ENCODE results near the gene TBC1D2B.

Gene TBC1D2B

DNA sequence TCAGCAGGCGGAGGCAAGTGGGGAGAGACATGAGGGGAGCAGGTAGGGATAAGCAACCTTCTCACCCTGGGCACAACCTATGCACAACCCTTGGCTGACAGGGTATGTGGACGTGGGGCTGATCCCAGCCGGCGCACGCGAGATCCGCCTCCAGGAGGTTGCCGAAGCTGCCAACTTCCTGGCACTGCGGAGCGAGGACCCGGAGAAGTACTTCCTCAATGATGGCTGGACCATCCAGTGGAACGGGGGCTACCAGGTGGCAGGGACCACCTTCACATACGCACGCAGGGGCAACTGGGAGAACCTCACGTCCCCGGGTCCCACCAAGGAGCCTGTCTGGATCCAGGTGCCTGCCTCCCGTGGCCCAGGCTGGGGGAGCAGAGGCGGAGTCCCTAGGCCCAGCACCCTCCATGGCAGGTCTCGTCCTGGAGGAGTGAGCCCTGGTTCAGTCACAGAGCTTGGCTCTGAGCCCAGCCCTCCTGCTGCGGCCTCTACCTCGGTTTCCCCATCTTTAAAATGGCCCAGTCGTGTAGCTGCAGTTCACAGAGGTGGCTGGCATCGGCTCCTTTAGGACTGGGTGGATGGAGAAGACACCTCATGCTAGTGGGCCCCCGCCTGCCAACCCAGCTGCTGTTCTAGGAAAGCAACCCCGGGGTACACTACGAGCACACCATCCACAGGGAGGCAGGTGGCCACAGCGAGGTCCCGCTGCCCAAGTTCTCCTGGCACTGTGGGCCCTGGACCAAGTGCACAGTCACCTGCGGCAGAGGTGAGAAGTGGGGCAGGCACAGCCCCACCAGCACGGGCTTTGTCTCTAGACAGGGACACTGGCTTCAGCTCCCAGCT, 96.0 kb downstream of the TBC1D2B start:
- no peak for TF ChIP-seq GATA3 (IDR thresholded peaks at IDR 0.05; ENCODE audit: low read depth, low read length)
- TF ChIP-seq GATA2 (IDR thresholded peaks at IDR 0.05; ENCODE audit: low read depth, low read length) = no peak

- TF ChIP-seq GATA2 (IDR thresholded peaks at IDR 0.05; ENCODE audit: low read depth, low read length) = no peak
- no peak for TF ChIP-seq GATA3 (IDR thresholded peaks at IDR 0.05; ENCODE audit: low read depth, low read length)
Observed at GRCh38 chr15:77980098-77980497, 97.4 kb downstream of the TBC1D2B start.

GRCh38 chr15:77975332-77976094, 102.0 kb downstream of the TBC1D2B start:
- no peak for TF ChIP-seq GATA3 (IDR thresholded peaks at IDR 0.05; ENCODE audit: low read depth, low read length)
- no peak for TF ChIP-seq GATA2 (IDR thresholded peaks at IDR 0.05; ENCODE audit: low read depth, low read length)

DNA sequence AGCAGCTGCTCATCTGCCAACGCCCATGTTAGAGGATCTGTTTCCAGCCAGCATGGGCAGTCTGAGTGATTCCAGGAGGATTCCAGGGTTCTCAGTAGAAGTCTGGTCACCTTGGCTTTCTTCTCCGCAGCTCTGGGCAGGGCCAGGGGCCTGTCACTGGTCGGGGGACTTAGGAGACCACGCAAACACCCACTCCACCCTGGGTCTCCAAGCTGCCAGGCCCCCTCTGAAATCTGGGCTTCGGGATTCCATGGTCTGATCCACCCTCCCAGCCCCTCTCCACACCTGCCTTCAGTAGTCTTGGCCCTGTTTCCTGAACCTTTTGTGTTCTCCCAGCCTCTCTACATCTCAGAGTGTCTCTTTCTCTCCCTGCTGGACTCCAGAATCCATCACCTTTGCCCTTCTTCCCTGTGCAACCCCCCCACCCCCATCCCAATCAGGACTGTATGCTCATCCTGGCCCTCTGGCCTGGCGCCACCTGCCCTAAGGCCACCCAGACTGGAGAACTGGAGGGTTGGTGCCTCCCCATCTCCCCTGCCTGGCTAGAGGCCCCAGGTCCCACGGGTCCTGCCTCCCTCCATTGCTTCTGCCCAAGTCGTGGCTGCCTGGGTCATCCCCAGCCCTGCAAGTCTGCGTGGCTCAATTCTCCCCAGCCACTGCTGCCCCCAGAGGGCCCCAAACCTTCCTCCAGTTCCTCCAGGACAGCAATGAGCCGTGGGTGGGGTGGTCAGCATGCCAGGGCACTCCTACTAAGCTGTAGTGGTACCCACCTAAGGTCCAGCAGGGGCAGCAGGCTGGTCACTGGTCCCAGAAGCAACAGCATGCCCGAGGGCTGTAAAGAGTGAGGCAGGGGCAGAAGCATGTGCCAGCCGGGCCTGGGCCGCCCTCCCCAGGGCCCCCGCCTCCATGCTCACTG, 102.8 kb downstream of the TBC1D2B start:
- TF ChIP-seq GATA3 (IDR thresholded peaks at IDR 0.05; ENCODE audit: low read depth, low read length) = no peak
- no peak for TF ChIP-seq GATA2 (IDR thresholded peaks at IDR 0.05; ENCODE audit: low read depth, low read length)

GRCh38 chr15:77974098-77974414, 103.5 kb downstream of the TBC1D2B start:
- no peak for TF ChIP-seq GATA2 (IDR thresholded peaks at IDR 0.05; ENCODE audit: low read depth, low read length)
- no peak for TF ChIP-seq GATA3 (IDR thresholded peaks at IDR 0.05; ENCODE audit: low read depth, low read length)

- TF ChIP-seq GATA3 (IDR thresholded peaks at IDR 0.05; ENCODE audit: low read depth, low read length) (no peak), GATA2 (IDR thresholded peaks at IDR 0.05; ENCODE audit: low read depth, low read length) (no peak)
Observed at GRCh38 chr15:77969055-77969454, 108.5 kb downstream of the TBC1D2B start.

DNA sequence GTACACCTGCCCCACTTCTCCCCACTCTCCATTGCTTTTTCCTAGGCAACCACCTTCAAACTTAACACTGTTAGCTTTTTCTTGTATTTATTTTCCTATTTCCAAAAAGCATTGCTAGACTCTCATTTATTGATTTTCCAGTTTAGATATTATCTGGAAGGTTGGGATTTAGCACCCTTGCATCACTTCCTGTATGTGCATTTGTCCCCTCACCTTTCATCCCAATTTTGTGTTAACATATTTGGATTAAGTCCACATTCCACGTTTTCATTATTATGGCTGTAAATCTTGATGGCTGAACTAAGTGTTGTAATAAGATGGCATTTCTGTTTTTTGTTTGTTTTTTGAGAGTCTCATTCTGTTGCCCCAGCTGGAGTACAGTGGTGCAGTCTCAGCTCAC, 109.7 kb downstream of the TBC1D2B start:
- TF ChIP-seq GATA3 (IDR thresholded peaks at IDR 0.05; ENCODE audit: low read depth, low read length) (no peak), GATA2 (IDR thresholded peaks at IDR 0.05; ENCODE audit: low read depth, low read length) (no peak)

- TF ChIP-seq GATA3 (IDR thresholded peaks at IDR 0.05; ENCODE audit: low read depth, low read length) = peak; percentile 94
- peak; percentile 93 for TF ChIP-seq GATA2 (IDR thresholded peaks at IDR 0.05; ENCODE audit: low read depth, low read length)
Observed at GRCh38 chr15:77966540-77967234, 110.8 kb downstream of the TBC1D2B start.

GRCh38 chr15:77964193-77964592, 113.3 kb downstream of the TBC1D2B start:
- TF ChIP-seq GATA3 (IDR thresholded peaks at IDR 0.05; ENCODE audit: low read depth, low read length) (no peak), GATA2 (IDR thresholded peaks at IDR 0.05; ENCODE audit: low read depth, low read length) (no peak)

DNA sequence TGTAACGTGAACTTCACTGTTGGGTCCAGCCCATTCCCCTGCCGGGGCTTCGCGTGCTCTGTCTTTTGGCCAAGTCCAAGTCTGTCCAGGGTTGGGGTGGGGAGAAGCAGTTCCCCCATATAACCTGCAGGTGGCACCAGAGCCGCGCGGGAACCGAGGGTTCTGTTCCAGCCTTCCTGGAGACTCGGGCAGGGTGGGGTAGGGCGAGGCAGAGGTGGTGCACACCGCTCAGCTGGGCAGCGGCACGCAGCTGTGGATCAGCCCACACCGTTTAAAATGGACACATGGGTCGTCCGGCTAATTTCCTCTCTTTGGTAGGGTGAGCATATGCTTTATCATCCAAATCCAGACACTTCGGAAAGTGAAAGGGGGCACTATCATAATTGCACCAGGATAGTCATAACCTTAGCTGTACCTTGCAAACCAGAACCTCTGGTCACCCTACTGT, 118.1 kb downstream of the TBC1D2B start:
- TF ChIP-seq GATA3 (IDR thresholded peaks at IDR 0.05; ENCODE audit: low read depth, low read length) = no peak
- no peak for TF ChIP-seq GATA2 (IDR thresholded peaks at IDR 0.05; ENCODE audit: low read depth, low read length)

DNA sequence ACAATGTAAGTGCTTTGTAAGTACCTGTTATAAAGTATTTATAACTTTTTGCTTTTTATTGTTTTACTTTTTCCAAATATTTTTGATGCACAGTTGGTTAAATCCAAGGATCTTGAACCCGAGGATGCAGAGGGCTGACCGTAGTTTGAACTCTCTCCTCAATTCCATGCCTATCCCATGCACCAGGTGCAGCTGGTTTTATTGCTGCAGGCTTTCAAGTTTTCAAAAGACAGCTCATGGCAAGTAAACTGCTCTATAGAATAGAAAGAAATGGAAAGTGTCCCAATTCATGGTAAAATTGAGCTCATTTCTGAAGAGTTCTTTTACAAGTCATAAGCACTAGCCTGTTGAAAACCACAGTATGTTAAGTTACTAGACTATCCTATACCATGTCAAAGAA, 131.9 kb downstream of the TBC1D2B start:
- no peak for TF ChIP-seq GATA2 (IDR thresholded peaks at IDR 0.05; ENCODE audit: low read depth, low read length)
- no peak for TF ChIP-seq GATA3 (IDR thresholded peaks at IDR 0.05; ENCODE audit: low read depth, low read length)
